ELR (cell line): Measurements from ENCODE around the gene DOCK3.
A peak's percentile ranks its signal among the peaks of the same experiment; 100 is the strongest.

ENCODE experiments used
- DNase-seq: peaks from one replicate; pipeline ENCODE4 v3.0.0-alpha.2; 2015; ENCODE audit warnings: low read depth

DOCK3 gene

GRCh38 chr3:50674349-50675178 is at the start of gene DOCK3:
DOCK3 (plus strand) TSS chr3:50674927; CDS start chr3:50675264, 337 bp downstream.
- peak; percentile 39 for DNase-seq

GRCh38 chr3:50625231-50626182 is 49.2 kb upstream of the DOCK3 start:
- no peak for DNase-seq

GRCh38 chr3:50626401-50626800 is 48.3 kb upstream of the DOCK3 start:
- DNase-seq, result no peak

- peak; percentile 93 for DNase-seq
Measured at GRCh38 chr3:50627407-50628051, 47.2 kb upstream of the DOCK3 start.

GRCh38 chr3:50628601-50629000 is 46.1 kb upstream of the DOCK3 start:
- DNase-seq, result no peak

GRCh38 chr3:50630394-50630793 is 44.3 kb upstream of the DOCK3 start:
- DNase-seq, result no peak

- no peak for DNase-seq
Measured at GRCh38 chr3:50630877-50631276, 43.9 kb upstream of the DOCK3 start.

- peak; percentile 10 for DNase-seq
Measured at GRCh38 chr3:50632450-50632849, 42.3 kb upstream of the DOCK3 start.

- no peak for DNase-seq
Measured at GRCh38 chr3:50633230-50633790, 41.4 kb upstream of the DOCK3 start.

- no peak for DNase-seq
Measured at GRCh38 chr3:50635066-50635465, 39.7 kb upstream of the DOCK3 start.

- no peak for DNase-seq
Measured at GRCh38 chr3:50637011-50637410, 37.7 kb upstream of the DOCK3 start.

GRCh38 chr3:50637945-50638344 is 36.8 kb upstream of the DOCK3 start:
- no peak for DNase-seq

GRCh38 chr3:50639055-50639494 is 35.7 kb upstream of the DOCK3 start:
- DNase-seq, result peak; percentile 75

- no peak for DNase-seq
Measured at GRCh38 chr3:50642382-50642781, 32.3 kb upstream of the DOCK3 start.

- DNase-seq, result no peak
Measured at GRCh38 chr3:50644561-50644960, 30.2 kb upstream of the DOCK3 start.

- no peak for DNase-seq
Measured at GRCh38 chr3:50645378-50645777, 29.3 kb upstream of the DOCK3 start.

- peak; percentile 19 for DNase-seq
Measured at GRCh38 chr3:50648313-50648712, 26.4 kb upstream of the DOCK3 start.

- no peak for DNase-seq
Measured at GRCh38 chr3:50648944-50649343, 25.8 kb upstream of the DOCK3 start.

- no peak for DNase-seq
Measured at GRCh38 chr3:50649451-50649931, 25.2 kb upstream of the DOCK3 start.

- DNase-seq, result no peak
Measured at GRCh38 chr3:50650018-50650417, 24.7 kb upstream of the DOCK3 start.

GRCh38 chr3:50651445-50651844 is 23.3 kb upstream of the DOCK3 start:
- DNase-seq, result no peak
